CD4-positive, alpha-beta T cell treated with Interleukin-21 for 1 hour (primary cell): Measurements from ENCODE around the gene LPIN1.

Experiments used
- DNase-seq: peaks from one replicate; pipeline ENCODE4 v3.0.0-alpha.2; 2020

Gene LPIN1, protein sequence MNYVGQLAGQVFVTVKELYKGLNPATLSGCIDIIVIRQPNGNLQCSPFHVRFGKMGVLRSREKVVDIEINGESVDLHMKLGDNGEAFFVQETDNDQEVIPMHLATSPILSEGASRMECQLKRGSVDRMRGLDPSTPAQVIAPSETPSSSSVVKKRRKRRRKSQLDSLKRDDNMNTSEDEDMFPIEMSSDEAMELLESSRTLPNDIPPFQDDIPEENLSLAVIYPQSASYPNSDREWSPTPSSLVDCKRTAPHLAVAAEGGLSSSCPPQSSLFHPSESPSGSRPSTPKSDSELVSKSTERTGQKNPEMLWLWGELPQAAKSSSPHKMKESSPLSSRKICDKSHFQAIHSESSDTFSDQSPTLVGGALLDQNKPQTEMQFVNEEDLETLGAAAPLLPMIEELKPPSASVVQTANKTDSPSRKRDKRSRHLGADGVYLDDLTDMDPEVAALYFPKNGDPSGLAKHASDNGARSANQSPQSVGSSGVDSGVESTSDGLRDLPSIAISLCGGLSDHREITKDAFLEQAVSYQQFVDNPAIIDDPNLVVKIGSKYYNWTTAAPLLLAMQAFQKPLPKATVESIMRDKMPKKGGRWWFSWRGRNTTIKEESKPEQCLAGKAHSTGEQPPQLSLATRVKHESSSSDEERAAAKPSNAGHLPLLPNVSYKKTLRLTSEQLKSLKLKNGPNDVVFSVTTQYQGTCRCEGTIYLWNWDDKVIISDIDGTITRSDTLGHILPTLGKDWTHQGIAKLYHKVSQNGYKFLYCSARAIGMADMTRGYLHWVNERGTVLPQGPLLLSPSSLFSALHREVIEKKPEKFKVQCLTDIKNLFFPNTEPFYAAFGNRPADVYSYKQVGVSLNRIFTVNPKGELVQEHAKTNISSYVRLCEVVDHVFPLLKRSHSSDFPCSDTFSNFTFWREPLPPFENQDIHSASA

GRCh38 chr2:11746376-11746806, at the start of gene LPIN1:
TSS of gene LPIN1 (plus strand) at chr2:11746632. CDS start at chr2:11765542, 18,910 bp downstream.
- DNase-seq = peak; percentile 90

DNA sequence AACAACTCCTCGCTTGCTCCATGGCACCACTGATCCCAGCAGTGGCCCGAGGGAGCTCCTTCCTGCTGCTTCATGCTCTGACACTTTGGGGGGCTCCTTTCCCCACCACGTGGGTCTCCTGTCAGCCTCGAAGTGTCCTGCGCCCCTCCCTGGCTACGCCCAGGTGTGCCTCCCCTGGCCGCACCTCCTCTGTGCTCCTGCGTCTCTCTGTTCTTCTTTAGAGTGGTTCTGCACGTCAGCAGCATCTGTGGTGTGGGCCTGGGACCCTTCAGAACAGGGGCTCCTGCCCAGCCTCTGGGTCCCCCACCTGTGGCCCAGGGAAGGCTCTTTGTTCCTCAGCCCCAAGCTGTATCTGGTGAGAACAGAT, 49.7 kb upstream of the LPIN1 start:
- no peak for DNase-seq

DNA sequence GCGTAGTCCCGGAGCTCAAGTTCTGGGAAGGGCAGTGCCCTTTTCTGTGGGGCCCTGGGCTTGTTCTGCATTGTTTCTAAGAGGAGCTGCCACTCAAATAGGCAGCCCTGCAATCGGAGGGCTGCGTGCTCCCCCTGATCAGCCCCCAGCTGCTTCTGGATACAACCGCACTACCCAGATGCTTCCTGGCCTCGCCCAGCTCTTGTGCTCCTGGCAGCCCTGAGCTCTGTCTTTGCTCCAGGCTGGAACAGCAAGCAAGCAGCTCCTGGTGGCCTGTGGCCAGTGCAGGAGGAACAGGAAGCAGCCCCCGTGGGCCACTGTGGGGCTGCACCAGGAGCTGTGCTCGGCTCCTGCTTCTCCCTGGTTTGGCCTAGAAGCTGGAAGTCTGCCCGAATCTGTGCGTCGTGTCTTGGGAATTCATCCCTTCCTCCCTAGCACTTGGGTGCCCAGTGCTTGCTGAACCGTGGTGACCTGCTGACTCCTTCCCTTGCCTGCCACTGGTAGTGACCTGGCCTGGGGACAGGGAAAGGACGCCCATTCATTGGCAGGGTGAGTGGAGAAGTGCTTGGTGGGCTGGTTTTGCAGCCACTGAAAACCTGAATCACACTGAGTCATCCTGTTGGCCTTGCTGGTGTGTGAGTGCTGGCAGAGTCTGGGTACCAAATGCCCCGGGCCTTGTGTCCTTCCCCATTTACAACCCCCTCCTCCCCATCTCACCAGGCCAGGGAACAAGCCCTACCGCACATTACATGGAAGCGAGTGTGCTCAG, 49.1 kb upstream of the LPIN1 start:
- no peak for DNase-seq

GRCh38 chr2:11698009-11698922, 48.2 kb upstream of the LPIN1 start:
- no peak for DNase-seq

DNA sequence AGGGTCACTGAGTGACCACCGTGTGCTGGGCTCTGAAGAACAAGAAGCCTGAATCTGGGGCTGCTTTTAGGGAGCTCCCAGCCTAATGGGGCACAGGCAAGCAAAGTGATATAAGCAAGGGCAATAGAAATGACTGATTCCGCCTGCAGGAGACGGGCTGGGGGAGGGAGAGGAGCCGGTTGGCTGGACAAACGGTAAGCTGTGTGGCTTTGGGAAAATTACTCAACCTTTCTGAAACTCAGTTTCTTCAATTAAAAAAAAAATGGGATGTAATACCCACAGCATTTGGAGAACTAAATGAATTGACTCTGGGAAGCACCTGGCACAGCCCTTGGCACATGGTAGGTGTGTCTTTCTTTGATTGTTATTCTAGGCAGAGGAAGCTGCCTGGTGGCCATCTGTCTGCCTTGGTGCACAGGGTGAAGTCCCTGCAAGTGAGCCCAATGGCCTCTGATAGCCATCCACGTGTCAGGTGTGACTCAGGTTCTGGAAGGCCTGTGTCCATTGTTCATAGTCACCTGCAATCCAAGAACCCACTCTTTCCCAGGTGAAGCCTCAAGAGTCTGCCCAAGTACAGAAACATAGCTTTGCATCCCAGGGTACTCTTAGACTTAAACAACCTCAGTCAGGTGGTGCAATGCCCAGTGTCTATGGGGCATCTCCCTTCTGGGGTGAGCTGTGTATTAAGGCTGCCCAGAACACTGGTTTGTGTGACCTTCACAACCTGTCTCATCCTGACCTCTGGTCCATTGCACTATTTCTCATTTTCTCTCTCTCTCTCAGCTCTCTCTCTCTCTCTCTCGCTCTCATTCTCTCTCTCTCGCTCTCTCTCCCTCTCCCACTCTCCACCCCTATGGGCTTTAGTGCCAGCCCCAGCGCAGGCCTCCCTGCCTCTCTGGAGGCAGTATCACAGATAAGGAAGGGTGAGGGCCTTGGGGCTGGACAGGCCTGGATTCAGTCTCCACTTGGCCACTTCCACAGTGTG, 46.5 kb upstream of the LPIN1 start:
- no peak for DNase-seq

DNA sequence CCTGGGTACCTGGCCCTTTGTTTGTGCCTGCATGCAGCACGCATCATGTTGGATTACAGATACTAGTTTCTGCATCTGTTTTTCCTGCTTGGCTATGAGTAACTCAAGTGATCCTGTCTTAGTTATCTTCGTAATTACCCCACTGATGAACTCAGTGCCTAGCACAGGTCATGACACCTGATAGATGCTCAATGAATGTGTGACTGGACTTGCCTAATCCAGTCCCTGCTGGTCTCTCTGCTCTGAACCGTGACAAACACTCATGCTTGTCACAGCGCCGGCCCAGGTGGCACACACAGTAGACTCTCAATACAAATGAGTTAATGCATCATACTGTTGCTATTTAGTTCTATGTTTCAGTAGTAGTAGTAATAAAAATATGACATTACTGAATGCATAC, 45.2 kb upstream of the LPIN1 start:
- DNase-seq = no peak

DNA sequence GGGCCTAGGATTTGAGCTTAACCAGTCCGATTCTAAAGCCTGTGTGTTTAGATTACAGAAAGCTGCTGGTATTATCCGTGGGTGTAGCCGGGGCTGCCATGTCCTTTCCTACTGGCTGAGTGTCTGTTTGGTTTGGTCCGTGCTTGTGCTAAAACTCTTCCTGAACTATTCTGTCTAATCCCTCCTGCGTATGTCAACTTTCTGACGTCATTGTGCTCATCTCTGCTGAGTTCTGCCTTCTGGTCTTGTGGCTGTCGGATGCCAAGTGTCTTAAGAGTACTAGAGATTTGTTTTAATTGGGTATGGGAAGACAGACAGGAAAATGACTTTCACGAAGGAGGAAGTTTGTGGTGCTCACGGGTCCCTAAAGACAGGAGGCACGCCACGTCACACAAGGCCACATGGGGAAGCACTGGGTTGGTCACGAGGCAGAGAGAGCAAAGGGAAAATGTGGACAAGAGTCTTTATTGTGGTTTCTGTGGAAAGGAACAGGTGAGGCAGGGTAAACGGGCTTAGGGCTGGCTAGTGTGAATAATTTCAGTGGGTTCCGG, 44.6 kb upstream of the LPIN1 start:
- DNase-seq = peak; percentile 33

- no peak for DNase-seq
Measured at GRCh38 chr2:11702946-11703345, 43.5 kb upstream of the LPIN1 start.

DNA sequence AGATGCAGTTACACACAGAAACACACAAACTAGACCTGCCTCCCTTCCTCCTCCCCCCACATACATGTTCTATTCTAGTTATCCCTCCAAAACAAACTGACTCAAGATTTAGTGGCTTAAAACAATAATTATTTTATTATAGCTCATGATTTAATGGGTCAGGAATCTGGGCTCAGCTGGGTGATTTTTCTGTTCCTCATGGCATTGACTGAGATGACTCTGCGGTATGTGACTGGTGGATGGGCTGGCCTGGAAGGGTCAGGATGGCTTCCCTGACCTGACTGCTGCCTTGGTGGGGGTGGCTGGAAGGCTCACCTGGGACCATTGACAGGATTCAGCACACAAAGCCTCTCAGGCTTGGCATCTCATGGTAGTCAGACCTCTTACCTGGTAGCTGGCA, 42.7 kb upstream of the LPIN1 start:
- no peak for DNase-seq

- no peak for DNase-seq
Measured at GRCh38 chr2:11705063-11705462, 41.4 kb upstream of the LPIN1 start.

DNA sequence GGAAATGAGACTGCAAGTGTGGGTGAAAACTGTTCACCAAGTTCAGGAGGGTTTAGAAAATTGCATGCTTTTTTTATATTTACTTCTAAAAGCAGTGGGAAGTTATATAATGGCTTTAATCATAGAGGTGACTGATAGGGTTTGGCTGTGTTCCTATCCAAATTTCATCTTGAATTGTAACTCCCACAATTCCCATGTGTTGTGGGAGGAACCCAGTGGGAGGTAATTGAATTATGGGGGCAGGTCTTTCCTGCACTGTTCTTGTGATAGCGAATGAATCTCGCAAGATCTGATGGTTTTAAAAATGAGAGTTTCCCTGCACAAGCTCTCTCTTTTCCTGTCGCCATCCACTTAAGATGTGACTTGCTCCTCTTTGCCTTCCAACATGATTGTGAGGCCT, 40.7 kb upstream of the LPIN1 start:
- no peak for DNase-seq

DNA sequence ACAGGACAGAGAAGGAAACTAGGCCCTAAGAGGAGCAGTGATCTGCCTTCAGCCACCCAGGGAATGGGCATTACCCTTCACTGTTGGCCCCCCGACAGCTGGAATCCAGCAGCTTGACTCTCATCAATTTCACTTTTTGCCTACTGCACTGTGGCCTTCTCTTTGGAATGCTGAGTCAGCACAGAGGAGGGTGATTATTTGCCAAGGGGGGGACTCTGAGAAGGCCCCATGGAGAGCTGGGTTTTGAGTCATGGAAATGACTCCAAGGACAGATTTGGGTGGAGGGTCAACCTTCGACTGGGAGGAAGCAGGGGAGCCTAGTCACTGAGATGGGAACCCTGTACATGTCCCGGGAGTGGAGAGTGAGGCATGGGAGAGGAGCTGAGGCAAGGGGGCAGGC, 38.3 kb upstream of the LPIN1 start:
- no peak for DNase-seq

- DNase-seq = no peak
Measured at GRCh38 chr2:11709293-11709692, 37.1 kb upstream of the LPIN1 start.

GRCh38 chr2:11710210-11710609, 36.2 kb upstream of the LPIN1 start:
- no peak for DNase-seq

DNA sequence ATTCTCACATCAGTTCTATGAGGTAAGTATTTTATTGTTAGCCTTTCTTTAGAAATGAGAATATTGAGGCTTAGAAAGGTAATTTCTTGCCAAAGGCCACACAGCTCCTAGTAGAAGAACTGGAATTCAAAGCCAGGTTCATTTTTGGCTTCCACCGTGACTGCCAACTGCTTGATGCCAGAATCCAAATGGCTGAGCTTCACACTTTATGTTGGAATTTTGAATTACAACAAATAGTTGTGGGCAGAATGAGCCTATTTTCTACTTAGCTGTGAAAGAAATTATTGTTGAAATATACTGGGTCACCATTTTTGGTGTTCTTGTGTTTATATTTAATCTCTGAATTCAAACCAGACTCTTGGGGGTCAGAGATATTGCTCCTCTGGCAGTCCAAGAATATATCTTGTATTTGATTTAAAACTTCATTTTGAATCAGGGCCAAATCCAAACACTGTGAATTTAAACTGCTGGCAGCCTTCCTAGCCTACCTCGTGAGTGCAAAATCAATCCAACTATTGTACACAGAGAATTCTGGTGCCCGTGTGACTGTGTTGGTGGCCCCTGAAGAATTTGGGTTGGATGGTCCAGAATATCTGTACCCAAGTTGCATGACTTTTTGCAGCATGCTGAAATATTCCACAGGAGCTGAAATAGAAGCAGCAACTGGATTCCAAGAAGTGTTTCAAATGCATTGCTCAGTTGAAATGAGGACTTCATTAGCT, 35.6 kb upstream of the LPIN1 start:
- no peak for DNase-seq

GRCh38 chr2:11711354-11711716, 35.1 kb upstream of the LPIN1 start:
- DNase-seq = no peak

DNA sequence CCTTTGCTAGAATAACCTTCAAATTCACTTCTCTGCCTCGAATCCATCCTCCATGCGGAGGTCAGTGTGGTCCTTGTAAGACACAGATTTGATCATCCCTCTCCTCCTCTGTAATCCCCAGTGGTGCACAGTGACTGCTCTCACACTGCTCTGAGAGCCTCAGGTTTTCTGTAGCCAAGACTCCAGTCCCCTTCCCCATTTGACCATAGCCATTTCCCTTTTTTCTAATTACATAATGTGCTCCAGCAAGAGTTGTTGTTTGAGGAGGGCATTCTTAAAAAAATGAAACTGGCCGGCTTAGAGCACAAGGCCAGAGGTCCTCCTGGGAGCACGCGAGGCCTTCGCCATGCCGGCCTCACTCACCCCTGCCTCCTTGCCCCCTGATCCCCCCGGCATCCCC, 34.7 kb upstream of the LPIN1 start:
- DNase-seq = no peak

GRCh38 chr2:11712866-11713265, 33.6 kb upstream of the LPIN1 start:
- DNase-seq = no peak

- no peak for DNase-seq
Measured at GRCh38 chr2:11713815-11714214, 32.6 kb upstream of the LPIN1 start.
